A549 (cell line): ENCODE results near the gene TECRL.

ENCODE experiments used
- CHD2 ChIP-seq: fragments of 150-350 bp; IDR thresholded peaks from 2 replicates; pipeline ENCODE4 v1.6.1; 2014; ENCODE audit warnings: low read length; ENCODE audit not compliant: partially characterized antibody
- HOXA7 ChIP-seq: fragments of 250-450 bp; sonication (Bioruptor Pico); IDR thresholded peaks from 2 replicates; pipeline ENCODE4 v1.5.0; 2020; ENCODE audit warnings: mild to moderate bottlenecking, moderate library complexity
- JUNB ChIP-seq: fragments of >200 bp; sonication (Bioruptor Twin); formaldehyde crosslinking; IDR thresholded peaks from 2 replicates; pipeline ENCODE4 v1.6.1; 2016
- POLR2A ChIP-seq: IDR thresholded peaks from 2 replicates; pipeline ENCODE4 v1.6.1; 2012; ENCODE audit warnings: mild to moderate bottlenecking, low read length
- POLR2AphosphoS2 ChIP-seq: conservative IDR thresholded peaks from 2 replicates; pipeline ENCODE4 v1.6.1; 2012; ENCODE audit warnings: low read length, improper control_type of control experiment, inconsistent platforms
- SREBF2 ChIP-seq: fragments of 450-650 bp; IDR thresholded peaks from 2 replicates; pipeline ENCODE4 v1.6.1; 2014; ENCODE audit warnings: mild to moderate bottlenecking, moderate library complexity
- TF ChIP-seq, protein P1 (sequence below): fragments of >200 bp; sonication (Bioruptor Twin); formaldehyde crosslinking; IDR thresholded peaks from 3 replicates; pipeline ENCODE4 v1.5.1; 2016
- TF ChIP-seq, protein P2 (sequence below): fragments of >200 bp; sonication (Bioruptor Twin); formaldehyde crosslinking; IDR thresholded peaks from 3 replicates; pipeline ENCODE4 v1.6.1; 2016
- TF ChIP-seq, protein P3 (sequence below): fragments of 200-600 bp; sonication (generic); IDR thresholded peaks from 2 replicates; pipeline ENCODE4 v1.6.1; 2016; ENCODE audit warnings: antibody characterized with exemption, mild to moderate bottlenecking, moderate library complexity
- TF ChIP-seq, protein P4 (sequence below): IDR thresholded peaks from 2 replicates; pipeline ENCODE4 v1.6.1; 2012

DNA sequence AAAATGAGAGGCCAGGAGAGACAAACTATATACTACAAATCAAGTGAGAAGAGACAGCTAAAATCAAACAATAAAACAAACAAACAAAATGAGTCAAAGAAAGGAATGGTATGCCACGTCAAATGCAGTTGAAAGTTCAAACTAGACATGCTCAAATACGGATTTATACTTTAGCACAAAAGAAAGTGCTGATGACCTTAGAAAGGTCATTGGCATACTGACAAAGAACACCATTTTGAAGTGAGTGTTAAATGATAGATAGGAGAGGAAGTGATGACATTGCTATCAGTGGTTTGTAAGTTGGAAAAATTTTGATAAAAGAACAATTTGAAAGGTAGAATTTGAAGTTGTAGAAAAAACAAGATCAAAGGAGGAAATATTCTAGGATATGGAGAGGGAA, 55.3 kb downstream of the TECRL start:
- no peak for TF ChIP-seq SREBF2
- TF ChIP-seq HOXA7, result no peak
- TF ChIP-seq, protein P1, sequence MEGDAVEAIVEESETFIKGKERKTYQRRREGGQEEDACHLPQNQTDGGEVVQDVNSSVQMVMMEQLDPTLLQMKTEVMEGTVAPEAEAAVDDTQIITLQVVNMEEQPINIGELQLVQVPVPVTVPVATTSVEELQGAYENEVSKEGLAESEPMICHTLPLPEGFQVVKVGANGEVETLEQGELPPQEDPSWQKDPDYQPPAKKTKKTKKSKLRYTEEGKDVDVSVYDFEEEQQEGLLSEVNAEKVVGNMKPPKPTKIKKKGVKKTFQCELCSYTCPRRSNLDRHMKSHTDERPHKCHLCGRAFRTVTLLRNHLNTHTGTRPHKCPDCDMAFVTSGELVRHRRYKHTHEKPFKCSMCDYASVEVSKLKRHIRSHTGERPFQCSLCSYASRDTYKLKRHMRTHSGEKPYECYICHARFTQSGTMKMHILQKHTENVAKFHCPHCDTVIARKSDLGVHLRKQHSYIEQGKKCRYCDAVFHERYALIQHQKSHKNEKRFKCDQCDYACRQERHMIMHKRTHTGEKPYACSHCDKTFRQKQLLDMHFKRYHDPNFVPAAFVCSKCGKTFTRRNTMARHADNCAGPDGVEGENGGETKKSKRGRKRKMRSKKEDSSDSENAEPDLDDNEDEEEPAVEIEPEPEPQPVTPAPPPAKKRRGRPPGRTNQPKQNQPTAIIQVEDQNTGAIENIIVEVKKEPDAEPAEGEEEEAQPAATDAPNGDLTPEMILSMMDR, result no peak
- TF ChIP-seq, protein P2, sequence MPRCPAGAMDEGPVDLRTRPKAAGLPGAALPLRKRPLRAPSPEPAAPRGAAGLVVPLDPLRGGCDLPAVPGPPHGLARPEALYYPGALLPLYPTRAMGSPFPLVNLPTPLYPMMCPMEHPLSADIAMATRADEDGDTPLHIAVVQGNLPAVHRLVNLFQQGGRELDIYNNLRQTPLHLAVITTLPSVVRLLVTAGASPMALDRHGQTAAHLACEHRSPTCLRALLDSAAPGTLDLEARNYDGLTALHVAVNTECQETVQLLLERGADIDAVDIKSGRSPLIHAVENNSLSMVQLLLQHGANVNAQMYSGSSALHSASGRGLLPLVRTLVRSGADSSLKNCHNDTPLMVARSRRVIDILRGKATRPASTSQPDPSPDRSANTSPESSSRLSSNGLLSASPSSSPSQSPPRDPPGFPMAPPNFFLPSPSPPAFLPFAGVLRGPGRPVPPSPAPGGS, result no peak
- TF ChIP-seq, protein P3, sequence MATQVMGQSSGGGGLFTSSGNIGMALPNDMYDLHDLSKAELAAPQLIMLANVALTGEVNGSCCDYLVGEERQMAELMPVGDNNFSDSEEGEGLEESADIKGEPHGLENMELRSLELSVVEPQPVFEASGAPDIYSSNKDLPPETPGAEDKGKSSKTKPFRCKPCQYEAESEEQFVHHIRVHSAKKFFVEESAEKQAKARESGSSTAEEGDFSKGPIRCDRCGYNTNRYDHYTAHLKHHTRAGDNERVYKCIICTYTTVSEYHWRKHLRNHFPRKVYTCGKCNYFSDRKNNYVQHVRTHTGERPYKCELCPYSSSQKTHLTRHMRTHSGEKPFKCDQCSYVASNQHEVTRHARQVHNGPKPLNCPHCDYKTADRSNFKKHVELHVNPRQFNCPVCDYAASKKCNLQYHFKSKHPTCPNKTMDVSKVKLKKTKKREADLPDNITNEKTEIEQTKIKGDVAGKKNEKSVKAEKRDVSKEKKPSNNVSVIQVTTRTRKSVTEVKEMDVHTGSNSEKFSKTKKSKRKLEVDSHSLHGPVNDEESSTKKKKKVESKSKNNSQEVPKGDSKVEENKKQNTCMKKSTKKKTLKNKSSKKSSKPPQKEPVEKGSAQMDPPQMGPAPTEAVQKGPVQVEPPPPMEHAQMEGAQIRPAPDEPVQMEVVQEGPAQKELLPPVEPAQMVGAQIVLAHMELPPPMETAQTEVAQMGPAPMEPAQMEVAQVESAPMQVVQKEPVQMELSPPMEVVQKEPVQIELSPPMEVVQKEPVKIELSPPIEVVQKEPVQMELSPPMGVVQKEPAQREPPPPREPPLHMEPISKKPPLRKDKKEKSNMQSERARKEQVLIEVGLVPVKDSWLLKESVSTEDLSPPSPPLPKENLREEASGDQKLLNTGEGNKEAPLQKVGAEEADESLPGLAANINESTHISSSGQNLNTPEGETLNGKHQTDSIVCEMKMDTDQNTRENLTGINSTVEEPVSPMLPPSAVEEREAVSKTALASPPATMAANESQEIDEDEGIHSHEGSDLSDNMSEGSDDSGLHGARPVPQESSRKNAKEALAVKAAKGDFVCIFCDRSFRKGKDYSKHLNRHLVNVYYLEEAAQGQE, result no peak
- no peak for TF ChIP-seq POLR2A
- no peak for TF ChIP-seq CHD2
- TF ChIP-seq, protein P4, sequence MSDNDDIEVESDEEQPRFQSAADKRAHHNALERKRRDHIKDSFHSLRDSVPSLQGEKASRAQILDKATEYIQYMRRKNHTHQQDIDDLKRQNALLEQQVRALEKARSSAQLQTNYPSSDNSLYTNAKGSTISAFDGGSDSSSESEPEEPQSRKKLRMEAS, result no peak
- TF ChIP-seq JUNB, result no peak
- no peak for TF ChIP-seq POLR2AphosphoS2
